Right forelimb (tissue), 1 donor: ENCODE data around the gene ZC2HC1B.
"Not testable (repeated sequence)": the region's sequence is repeated elsewhere in the genome, so short reads cannot be mapped to it uniquely, and the experiment has no call there.

Experiments used
- DNase-seq: peaks from one replicate; pipeline ENCODE4 v3.0.0-alpha.2; 2018

The ZC2HC1B gene

DNA sequence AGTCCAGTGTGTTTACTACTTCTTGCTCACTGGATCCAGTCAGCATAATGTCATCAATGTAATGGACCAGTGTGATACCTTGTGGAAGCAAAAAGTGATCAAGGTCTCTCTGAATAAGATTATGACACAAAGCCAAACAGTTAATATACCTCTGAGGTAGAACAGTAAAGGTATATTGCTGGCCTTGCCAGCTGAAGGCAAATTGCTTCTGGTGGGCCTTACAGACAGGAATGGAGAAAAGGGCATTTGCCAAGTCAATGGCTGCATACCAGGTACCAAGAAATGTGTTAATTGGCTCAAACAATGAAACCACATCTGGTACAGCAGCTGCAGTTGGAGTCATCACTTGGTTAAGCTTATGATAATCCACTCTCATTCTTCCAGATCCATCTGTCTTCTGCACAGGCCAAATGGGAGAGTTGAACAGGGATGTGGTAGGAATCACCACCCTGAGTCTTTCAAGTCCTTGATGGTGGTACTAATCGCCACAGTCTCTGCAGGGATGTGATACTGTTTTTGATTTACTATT lies 7.0 kb downstream of the ZC2HC1B start:
- DNase-seq, result not testable (repeated sequence)

DNA sequence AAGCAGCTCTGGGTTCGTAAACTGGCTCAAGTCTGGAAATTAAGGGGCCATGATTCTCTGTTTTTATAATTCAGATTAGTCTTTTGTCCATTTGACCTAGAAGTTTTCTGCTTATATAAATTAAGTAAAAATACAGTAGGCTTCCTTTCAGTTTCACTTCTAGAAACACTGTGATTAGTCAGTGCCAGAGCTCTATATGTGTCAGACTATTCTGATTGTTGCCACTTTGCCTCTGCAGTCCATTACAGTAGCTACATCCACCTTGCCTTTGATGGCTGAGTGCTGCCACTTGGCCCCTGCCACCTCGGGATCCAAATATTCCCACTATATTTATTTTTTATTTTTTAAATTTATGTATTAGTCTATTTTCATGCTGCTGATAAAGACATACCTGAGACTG lies 7.9 kb downstream of the ZC2HC1B start:
- DNase-seq, result no peak

DNA sequence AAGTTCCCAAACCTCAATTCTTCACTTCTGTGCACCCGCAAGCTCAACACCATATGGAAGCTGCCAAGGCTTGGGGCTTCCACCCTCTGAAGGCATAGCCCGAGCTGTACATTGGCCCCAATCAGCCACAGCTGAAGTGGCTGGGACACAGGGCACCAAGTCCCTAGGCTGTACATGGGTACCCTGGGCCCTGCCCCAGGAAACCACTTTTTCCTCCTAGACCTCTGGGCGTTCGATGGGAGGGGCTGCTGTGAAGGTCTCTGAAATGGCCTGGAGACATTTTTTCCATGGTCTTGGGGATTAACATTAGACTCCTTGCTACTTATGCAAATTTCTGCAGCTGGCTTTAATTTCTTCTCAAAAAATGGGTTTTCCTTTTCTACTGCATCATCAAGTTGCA lies 9.3 kb downstream of the ZC2HC1B start:
- DNase-seq, result not testable (repeated sequence)

DNA sequence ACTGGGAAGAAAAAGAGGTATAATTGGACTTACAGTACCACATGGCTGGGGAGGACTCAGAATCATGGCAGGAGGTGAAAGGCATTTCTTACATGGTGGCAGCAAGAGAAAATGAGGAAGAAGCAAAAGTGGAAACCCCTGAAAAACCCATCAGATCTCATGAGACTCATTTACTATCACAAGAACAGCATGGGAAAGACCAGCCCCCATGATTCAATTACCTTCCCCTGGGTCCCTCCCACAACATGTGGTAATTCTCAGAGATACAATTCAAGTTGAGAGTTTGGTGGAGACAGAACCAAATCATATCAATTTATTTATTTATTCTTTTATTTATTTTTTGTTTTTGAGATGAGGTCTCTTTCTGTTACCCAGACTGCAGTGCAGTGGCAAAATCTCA lies 10.2 kb downstream of the ZC2HC1B start:
- DNase-seq, result not testable (repeated sequence)

DNA sequence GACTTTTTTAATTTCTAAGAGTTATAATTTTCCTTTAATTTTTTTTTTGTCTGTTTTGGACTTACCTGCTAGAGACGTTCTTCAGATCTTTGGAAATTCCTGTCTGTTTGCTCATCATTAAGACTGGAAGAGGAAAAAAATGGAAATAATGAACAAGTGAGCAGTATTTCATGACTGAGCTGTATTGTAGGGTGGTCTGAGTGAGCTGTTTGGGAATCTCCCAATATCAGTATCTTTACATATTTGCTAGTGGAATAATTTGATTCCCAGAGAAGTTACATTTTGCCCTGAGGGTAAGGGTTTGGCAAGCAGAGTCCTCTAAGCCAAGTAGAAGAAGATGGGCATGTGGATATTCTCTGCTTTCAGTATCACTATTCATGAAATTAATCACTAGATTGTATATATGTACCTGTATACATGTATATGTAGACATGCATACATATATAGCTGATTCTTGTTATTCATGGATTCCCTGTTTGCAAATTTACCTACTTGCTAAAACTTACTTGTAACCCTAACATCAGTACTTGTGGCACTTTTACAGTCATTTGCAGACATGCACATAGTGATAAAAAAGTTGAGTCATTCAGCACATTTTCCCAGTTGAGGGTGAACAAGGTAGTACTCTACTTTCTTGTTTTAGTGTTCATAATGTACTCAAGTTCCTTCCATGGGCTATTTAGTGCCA lies 13.5 kb downstream of the ZC2HC1B start:
- no peak for DNase-seq

DNA sequence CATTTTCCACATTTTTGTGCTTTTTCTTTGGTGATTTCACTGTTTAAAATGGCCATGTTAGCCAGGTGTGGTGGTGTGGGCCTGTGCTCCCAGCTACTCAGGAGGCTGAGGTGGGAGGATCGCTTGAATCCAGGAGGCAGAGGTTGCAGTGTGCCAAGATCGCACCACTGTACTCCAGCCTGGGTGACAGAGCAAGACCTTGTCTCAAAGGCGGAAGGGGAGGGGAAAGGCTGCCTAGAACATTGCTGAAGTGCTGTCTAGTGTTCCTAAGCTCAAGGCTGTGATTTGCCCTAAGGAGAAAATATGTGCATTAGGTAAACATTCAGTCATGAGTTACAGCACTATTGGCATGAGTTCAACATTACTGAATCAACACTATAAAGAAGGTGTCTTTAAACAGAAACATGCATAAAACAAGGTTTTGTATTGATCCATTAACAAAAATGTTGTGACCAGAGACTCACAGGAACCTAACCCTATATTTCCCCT lies 14.0 kb downstream of the ZC2HC1B start:
- no peak for DNase-seq

DNA sequence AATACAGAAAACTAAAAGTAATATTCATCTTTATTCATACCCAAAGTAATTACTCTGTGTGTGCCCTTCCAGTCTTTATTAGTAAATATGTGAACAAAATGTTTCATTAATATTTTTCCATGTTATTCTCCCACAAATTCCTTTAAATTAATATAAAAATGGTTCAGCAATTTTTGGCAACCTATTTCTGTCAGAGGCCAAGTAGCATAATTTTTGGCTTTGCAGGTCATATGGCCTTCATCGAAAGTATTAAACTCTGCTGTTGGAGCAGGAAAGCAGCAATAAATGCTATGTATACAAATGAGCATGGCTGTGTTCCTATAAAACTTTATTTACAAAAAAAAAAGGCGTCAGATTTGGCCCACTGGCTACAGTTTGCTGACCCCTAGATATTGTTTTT lies 16.1 kb downstream of the ZC2HC1B start:
- no peak for DNase-seq

DNA sequence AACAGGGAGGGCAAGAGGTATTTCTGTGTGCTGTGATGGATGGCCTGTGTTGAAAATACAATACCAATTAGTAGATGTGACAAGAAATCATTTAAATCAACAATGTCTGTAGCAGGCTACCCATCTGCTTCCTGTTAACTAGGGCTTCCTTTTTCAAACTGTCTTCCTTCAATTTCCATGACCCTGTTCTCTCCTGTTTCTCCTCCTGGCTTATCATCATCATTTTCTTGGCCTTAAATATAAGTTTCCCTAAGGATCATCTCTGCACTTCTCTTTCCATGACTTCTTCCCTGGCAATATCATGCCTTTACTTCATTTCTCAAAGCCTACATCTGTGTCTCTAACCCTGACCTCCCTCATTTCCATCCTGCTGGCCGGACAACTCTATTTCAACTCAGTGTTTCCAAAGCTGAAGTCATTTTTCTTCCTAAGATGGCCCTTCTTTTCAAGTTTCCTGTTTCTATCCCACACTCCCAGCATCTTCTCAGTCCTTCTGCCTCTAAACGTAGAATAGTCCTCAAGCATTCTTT lies 18.2 kb downstream of the ZC2HC1B start:
- no peak for DNase-seq

DNA sequence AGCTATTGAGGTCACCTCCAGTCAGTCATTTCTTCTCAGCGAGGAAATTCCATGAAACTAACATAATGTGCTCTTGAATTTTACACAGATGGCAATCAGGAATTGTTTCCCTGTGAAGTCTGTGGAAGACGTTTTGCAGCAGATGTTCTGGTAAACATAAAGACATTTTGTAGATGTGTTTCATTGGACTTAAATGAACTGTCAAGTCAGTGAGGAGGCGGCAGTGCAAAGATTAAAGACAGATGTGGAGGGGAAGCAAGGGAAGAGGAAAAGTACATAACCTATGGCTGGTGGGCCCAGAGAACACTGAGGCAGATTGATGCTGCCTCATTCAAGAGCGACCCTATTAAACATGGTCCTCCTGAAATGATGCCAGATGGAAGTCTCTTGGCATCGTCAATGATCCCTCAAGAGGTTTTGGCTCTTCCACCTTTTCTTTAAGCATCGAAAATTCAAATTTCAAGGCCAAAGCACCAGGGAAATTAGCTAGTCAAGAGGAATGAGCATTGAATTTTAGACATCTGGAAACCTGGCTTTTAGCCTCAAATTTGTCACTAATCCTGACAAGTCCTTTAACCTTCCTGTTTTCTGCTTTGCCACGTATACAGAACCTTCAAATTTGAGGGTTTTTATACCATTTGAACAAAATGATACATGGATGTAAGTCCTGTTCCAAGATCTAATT lies 20.1 kb downstream of the ZC2HC1B start:
- DNase-seq, result peak; percentile 45

DNA sequence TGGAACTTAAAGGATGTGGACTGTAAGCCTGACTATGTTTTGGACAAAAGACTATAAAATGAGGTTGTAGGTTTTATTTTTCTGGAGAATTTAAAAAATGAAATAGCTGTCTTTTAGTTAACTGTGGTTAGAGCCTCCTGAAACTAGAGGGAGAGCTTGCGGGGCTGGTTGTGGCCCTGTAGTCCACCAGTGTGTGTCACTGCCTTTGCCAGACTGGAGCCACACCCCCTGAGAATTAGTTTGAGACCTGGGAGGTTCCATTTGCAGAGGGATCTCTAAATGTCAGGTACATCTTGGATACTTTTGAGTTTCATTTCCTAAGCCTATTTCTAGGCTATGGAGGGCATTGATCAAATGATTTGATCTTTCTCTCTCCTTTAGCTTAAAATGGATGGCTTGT lies 20.8 kb downstream of the ZC2HC1B start:
- no peak for DNase-seq

DNA sequence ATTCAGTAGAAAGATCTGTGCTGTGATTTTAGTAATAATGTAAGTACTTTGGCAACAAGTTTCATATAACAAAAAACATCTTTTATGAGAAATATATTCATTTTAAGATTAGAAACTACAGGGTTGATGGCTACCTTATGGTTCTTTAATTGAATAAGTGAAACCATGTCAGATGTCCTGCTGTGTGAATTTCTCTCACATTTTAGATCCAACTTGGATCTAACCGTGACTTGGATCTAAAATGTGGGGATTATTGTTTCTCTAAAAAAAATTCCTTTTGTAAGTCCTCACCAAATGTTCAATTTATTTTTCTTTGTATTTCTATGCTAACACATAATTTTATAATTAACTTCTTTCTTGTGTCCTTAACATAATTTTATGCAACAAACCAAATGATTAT lies 30.4 kb downstream of the ZC2HC1B start:
- DNase-seq, result no peak

DNA sequence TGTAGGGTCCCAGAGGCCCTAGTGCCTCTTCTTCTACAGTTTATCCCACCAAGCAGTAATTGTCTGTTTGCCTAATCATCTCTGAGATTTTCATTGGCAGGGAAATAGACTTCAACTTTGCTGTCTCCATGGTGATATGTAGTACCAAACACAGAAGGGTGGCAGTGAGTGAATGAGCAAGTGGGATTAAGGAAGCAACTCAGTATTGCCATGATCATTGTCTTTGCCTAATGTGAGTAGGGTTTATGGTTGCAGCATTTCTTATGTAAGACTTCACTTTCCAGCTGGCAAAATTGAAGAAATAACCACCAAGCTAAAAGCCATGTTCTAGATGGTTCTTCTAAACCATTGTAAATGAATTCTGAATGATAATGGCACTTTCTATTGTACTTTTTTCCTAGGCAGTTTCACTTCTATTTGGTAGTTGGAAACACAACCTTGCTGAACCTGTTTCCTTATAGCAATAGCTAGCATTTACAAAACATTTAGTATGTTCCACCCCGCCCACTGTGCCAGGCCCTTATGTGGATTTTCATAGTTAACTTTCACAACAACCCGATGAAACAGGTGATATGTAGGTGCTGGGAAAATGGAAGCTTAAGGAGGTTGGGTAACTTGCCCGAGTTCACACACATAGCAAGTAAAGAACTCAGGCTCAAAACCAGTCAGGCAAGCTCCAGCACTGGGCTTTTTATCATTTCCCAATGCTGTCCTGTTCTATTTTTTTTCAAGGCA lies 32.0 kb downstream of the ZC2HC1B start:
- DNase-seq, result no peak

DNA sequence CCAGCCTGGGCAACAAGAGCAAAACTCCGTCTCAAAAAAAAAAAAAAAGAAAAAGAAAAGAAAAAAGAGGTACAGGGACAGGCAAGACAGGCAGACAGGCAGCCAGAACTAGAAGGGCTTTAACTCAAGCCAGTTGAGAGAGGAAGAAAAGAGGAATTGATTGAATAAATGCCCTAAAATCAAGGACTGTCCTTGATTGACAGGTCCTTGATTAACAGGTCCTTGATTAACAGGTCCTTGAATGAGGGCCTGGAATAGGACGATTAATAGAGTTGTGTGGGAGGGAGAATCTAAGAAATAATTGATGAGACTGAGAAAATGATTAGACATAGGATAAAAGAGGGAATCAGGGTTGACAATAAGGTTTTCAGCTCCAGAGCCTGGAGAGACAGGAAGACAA lies 36.1 kb downstream of the ZC2HC1B start:
- DNase-seq, result no peak

DNA sequence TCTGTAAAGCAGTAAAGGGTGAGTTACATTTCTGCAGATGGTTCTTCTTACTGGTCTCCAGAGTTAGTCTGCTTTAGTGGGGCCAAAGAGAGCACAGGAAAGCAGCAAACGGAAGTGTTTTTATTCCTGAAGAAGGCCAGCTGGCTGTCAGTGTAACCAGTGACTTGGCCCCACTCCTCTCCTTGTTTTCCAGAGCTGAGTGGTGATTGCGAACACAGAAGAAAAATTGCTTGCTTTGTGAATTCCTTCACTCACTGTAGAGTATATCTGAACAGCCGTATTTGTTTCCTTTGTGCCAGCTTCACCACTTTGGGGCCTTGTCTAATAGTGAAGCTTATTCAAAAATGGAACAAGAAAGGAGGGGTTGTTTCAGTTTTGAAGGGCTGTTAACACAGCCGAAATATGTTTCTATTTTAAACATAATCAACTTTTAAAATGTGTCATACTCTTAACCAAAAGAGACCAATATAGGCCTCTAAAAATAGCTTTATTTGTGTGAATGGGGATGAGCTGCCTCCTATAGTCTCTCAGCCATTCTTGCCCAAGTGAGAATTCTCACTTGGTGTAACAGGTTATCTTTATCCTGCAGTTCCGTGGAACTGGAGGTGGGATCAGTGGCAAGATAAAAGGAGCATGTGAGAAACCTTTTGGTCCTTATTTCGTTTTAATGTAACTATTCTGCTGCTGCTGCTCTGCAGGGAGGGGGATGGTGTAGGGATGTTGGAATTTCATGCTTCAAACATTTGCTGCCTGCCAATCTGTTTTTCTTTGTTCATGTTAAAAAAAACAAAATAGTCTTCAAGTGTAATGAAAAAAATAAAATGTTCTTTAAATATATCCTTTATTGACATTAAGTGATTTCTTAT lies 37.8 kb downstream of the ZC2HC1B start:
- DNase-seq, result peak; percentile 82

DNA sequence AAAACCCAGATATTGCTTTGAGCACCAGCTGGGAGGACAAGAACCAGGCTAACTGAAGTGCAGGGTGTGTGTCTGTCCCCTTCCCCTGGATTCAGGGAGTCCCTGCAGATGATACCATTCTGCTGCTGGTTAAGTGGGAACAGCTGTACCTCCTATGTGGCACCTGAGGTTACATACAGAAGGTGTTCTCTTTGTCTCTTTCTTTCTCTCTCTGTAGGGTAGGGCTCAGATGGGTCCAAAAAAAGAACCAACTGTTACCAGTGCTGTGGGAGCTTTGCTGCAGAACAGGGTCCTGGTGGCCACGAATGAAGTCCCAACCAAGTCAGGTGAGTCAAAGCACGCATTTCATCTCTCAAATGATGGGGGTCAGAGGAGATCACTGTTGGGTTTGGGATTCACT lies 38.6 kb downstream of the ZC2HC1B start:
- no peak for DNase-seq

DNA sequence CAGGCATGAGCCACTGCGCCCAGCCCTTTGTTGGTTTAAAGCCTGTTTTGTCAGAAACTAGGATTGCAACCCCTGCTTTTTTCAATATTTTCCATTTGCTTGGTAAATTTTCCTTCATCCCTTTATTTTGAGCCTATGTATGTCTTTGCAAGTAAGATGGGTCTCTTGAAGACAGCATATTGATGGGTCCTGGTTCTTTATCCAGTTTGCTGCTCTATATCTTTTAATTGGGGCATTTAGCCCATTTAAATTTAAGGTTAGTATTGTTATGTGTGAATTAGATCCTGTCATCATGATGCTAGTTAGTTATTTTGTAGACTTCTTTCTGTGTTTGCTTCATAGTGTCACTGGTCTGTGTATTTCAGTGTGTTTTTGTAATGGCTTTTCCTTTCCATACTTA lies 46.8 kb downstream of the ZC2HC1B start:
- no peak for DNase-seq

DNA sequence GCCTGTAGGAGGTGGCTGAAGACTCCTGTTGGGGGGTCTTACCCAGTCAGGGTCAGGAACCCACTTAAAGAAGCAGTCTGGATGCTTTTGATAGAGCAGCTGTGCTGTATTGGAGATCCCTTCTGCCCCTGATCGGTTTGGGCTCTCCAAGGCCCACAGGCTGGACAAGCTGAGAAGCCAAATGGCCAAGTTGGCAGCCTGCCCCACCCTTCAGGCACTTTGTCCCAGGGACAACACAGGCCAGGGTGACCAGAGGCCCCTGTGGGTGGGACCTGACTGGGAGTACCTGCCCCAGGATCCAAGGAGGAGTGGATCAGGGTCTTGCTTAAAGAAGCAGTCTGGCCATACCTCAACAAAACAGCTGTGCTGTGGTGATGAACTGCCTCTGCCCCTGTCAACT lies 48.4 kb downstream of the ZC2HC1B start:
- no peak for DNase-seq

DNA sequence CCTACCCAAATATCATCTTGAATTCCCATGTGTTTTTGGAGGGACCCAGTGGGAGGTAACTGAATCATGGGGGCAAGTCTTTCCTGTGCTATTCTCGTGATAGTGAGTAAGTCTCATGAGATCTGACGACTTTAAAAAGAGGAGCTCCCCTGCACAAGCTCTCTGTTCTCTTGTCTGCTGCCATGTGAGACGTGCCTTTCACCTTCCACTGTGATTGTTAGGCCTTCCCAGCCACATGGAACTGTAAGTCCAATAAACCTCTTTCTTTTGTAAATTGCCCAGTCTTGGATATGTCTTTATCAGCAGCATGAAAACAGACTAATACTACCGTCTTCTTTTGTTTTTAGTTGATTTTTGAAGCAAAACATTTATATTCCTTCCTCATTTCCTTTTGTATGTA lies 52.8 kb downstream of the ZC2HC1B start:
- DNase-seq, result not testable (repeated sequence)

DNA sequence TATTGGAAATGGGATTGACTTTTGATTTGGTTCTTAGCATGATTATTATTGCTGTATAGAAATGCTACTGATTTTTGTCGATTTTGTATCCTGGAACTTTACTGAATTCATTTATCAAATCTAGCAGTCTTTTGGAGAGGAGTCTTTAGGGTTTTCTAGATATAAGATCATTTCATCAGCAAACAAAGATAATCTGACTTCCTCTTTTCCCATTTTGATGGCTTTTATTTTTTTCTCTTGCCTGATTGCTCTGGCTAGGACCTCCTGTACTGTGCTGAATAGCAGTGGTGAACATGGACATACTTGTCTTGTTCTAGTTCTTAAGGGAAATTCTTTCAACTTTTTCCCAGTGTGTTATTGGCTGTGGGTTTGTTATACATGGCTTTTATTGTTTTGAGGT lies 64.6 kb downstream of the ZC2HC1B start:
- DNase-seq, result no peak

DNA sequence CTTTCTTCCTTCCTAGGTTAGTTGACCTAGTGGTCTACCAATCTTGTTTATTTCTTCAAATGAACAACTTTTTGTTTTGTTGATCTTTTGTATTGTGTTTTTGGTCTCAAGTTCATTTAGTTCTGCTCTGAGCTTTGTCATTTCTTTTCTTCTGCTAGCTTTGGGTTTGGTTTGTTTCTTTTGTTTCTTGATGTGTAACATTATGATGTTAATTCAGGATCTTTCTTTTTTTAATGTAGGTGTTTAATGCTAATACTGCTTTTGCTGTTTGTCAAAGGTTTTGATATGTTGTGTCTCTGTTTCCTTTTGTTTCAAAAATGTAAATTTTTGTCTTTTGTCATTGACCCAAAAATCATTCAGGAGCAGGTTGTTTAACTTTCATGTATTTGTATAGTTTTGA lies 65.7 kb downstream of the ZC2HC1B start:
- no peak for DNase-seq

DNA sequence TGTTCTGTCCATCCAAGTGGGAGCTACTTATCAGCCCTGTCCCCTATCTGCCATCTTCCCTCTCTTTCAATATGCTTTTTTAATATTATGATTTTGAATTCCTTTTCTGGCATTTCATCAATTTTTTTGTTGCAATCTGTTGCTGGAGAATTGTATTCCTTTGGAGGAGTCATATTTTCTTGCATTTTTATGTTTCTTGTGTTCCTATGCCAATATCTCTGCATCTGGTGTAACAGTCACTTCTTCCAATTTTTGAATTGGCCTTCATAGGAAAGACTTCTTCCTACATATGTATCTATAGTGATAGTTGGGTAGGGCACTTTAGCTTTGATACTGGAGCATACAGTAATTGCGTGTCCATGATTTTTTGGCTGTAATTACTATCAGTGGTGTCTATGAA lies 70.1 kb downstream of the ZC2HC1B start:
- DNase-seq, result no peak

DNA sequence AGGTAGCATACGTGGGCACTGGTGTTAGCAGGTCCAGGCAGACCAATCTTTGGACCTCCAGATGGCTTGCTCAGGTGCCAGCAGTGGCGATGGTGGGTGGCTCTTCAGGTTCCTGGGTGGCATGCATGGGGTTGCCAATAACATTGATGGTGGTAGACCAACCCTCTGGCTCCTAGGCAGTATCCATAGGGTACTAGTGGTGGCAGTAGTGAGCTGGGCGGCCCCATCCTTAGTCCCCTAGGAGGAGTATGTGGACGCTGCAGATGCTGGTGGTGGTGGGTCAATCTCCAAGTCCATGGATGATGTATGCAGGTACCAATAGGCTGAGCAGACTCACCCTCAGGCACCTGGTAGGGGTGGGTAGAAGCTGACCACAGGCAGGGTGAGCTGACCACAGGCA lies 70.6 kb downstream of the ZC2HC1B start:
- DNase-seq, result no peak
